GM21723 (cell line): ENCODE measurements around the gene CADPS.

Experiments used
- ATAC-seq: cut with Tn5 transposase; IDR thresholded peaks from one replicate; pipeline ENCODE4 v1.9.1; 2021; ENCODE audit warnings: mild to moderate bottlenecking, moderate library complexity; ENCODE audit not compliant: unreplicated experiment

Gene CADPS

DNA sequence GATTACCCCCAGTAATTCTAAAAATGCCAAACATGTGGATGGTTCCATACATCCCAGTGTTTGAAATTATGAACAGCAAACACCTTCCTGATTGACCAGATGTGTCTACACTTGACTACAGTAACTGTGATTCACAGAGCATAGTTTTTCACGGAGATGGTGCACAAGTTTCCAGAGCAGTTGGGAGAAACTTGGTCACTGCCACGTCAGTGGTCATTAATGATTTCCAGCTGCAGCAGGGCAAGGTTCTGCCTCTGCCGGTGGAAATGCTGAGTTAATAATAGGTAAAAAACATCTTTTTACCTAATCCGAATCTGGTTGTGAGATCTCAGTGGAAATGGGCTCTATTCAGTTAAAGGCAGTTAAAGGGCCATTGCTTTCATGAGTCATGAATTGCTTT, 347.7 kb downstream of the CADPS start:
- ATAC-seq: no peak

DNA sequence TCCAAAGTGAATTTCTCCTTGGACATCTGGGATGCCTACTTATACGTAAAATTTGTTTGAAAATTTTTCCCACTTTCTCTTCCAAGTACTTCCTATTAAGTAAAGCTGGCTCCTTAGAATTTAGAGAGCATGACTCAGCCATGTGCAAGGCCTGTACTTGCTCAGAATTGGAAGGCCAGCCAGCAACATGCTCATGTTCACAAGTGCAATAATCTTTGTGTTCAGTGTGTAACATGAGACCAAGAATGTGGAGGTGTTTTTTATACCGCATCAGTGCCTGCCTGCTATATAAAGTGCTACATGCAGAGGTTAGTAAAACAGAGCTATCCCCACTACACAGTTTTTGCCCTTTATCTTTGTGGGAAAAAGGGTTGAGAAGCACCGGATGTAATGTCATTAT, 349.9 kb downstream of the CADPS start:
- ATAC-seq: no peak

DNA sequence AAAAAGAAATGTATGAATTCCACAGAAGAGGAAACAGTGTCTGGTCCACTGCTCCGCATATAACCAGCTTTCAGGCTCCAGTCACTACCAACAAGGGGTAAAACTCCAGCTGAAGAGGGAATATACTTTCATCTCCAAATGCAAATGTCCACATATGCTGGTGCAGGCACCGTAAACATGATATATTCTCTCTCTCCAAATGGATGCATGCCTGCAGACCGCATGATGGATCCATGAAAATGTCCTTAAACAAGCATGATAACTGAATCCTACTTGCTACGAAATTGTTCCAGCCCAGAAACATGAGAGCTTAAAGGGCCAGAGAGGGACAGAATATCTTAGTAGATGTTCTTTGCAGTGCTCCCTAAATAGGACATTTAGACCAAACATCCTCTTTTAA, 351.5 kb downstream of the CADPS start:
- ATAC-seq: no peak

DNA sequence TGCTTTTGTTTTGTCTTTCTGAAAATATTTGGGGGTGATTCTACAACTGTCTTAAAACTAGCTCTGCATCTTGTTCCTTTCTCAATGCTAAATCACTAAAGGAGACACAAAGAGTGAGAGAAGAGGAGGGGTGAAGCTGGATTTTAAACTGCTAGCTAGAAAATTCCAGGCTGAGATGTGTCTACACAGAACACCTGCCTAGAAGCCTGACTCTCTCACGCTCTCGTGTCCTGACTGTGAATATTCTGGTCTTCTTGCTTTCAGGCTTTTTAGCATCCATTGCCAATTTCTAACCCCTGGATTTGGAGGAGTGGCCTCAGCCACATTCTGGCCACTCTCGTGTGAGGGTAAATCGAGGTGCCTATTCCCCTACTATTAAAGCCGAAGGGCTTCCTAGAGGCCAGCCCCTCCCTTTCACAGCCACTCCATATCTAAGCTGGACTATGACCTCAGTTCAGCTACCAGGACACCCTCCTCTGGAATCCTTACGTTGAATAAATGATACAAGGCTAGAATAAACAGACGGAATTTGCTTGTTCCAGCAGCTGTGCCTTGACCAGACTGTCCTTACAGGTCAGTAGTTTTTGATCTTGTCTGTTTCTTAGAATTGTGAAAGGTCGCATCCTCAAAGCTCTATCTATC, 353.6 kb downstream of the CADPS start:
- ATAC-seq: no peak

DNA sequence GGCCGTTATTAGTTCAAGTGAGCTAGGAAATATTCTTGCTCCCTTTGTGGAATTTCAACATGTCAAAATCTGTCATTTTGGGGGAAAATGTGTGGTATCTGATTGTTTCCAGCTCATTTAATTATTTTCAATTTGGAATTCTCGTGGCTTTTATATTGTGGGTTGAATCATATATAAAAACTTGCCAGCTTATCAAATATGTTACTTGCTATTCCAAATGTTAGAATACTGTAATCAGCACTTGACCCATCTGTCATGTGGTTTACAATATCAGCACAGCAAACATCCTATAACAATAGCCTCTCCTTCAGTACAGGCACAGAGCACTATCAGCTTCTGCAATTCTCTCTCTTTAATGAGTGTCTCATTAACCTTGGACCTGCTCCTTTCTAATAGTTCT, 371.7 kb downstream of the CADPS start:
- no peak for ATAC-seq

DNA sequence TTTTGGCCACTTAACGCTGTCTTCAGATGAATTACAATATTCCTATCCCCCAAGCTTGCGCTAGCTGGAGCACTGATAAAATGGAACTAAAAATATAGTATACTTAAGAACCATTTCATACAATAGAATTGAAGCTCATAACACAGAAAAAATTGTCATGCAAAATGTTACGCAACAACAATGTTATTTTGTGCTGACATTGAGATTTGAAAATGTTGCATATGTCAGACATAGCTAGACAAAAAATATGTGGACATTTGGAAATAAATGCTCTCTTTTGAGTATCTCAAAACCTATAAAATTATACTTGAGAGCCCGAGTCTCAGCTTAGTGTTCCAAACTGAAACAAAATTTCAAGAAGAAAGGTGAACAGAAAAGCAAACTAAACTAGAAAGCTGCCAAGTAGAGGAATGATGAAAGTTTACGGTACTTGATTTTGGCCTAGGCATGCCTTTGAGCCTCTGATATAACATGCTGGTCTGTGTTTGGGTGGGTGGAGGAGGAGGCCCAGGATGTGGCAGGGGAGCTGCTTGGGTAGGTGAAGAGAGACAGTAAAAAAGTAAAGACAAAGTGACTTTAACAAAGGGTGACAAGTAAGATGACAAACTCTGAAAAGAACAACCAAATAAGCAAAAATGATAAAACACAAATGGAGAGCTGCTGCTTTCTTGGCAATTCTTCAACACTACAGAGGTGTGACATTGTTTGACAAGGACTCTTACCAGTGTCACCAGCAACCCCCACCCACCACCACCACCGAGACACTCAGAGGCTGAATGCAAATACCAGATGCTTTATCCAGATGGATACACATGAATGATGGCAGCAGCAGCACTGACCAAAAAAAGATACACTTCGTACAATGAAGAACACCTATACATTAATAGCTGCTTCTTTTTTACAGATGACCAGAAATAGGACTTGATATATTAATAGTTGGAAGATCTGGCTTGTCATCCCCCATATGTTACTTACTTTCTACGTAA, 372.6 kb downstream of the CADPS start:
- ATAC-seq: no peak

DNA sequence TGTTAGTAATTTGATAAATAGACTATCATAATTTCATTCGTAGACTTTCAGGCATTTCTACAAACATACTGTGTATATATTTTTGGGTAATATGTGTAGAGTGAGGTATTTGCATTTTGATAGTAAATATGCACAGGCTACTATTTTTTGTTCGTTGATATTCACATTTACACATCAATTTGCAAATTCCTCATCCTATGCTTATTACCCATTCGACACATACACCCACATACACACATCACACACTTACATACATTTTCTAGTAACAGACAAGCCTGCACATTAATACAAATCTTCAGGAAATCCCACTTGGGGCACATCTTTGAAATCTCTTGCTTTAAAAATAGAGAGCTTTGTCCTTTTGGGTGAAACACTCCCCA, 373.9 kb downstream of the CADPS start:
- no peak for ATAC-seq

DNA sequence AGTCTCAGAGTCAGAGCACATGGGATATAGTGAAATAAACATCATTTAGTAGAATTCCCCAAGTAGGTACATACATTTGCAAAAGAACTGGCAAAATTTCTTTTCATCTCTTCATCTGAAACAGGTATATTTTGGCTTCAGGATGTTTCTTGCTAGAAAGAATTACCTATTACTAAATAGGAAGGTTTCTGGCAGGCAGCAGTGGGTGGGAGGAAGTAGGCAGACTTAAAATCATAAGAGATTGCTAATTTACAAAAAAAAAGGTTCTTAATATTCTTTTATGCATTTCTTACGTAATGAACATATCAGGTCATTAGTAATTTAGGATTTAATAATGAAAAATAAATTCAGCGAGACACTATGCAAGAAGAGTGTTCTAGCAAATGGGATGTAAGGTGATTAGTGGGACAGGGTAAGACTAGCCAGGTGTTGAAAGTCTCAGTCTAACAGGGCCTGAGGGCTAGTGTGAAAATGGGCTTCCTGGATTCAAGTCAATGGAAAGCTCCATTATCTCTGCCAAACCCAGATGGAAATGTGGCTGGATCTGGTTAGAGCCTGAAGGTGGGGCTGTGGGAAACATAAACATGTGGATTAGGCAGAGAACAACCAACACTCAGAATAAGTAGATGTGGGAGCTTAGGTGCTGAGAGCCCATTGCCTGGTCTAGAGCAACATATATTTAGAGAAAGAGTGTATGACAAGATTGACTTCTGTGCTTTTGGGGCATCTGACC, 374.5 kb downstream of the CADPS start:
- ATAC-seq: no peak

DNA sequence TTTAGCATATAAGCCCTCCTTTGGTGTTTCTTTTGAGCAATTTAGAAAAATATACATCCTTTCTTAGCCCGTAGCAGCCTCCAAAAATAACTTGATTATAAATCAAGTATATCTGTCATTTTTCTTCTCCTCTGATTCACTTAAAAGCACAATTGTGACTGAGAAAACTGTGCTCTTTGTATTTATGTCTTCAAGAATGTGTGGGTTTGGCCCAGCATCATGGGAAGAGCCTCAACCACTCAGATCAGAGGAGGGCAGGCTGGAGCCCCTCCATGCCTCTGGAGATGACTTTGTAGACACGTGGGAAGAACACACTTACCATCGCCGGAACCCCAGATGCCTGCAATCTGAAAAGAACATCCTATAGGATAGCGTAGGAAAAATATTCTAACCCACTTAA, 378.1 kb downstream of the CADPS start:
- ATAC-seq: no peak

DNA sequence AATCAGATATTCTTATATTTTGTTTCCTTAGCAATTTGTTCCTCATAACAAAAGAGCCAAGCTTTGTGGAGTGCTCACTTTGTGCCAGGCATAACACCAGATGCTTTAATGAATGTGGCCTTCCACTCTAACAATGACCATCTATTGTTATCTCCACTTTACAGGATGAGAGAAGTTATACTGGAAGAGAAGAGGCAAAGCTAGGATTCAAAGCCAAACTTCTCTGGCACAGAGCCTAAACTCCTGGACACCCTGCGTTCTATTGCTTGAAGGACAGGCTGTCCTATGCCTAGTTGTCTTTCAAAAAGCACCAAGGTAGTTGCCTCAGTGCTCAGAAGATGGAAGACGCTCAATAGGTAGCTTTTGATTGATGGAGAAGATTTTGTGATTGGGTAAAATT, 378.7 kb downstream of the CADPS start:
- no peak for ATAC-seq

DNA sequence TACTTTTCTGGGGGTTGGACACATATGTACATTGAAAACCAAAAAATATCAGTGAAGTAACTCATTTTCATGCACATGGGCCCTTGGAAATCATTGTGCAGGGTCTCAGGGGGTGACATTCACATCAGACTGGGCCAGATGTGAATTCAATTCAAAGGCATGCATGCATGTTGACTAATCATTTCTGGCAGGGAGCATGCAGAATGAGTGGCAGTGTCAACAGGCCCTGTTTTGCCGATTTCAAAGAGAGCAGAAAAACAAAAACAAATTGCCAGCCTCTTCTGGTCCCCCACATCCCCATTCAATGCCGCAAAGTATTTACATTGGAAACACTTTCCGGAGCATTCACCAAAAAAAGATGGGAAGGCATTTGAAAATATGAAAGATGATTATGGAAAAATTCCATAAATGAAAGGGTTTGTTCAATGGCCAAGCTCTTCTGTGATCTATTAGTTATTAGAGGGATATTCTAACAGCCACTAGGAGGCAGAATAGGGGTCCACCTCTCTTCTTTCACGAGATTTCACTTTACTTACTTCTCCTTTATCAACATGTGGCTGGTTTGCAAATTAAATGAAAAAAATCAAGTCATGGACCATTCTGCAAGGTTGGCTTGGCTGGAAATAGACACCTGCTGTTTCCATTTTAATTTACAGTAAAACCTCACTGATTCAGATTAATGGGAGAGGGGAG, 382.0 kb downstream of the CADPS start:
- ATAC-seq: no peak

DNA sequence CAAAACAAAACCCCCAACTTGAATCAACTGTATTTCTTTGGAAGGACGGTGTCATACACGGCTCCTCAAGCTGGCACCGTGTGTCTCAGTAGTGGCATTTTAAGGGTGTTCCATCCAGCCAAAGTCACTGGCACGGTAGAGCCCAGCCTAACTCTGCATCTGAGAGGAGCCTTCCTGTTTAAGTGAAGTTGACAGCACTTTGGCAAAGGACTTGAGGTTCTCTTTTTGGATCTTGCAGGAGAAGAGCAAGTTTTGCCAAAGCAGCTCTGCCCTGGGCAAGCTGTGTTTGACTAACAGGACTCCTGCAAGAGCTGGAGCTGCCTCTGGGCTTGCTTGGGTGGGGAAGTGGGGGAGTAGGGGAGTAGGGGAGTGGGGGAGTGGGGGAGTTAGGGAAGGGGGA, 392.3 kb downstream of the CADPS start:
- no peak for ATAC-seq

DNA sequence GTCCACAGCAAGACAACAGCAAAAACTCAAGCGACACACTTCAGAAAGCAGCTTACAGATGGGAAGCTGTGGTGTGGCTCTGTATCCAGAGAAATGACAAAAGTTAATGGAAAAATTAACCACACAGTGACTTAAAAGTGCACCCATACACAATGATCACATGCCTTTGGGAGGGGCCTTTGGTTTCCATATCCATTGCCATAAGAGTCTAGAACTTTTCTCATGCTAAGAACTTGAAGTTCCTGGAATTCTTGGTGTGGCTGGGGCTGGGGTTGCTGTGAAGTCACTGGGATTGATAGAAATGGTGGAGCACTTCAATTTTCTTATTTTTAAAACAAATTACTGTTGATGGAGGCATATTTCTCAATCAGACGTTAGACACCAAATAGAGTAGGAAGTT, 393.3 kb downstream of the CADPS start:
- no peak for ATAC-seq

DNA sequence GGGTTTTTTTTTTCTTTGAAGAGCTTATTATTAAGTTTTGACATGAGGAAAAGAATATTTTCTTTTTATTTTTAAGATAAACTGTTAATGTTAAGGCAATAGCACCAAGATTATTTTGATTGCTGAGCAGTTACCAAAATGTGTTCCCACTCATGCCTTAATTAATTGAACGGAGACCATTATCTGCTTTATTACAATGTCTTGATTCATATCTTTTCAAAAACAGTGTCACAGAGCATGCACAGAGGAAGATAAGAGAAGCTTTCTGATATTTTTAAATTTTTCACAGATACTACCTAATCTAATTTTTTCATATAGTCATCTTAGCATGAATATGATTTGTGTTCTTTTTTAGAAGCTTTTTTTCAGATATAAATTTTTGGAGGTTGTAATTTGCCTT, 395.2 kb downstream of the CADPS start:
- no peak for ATAC-seq

DNA sequence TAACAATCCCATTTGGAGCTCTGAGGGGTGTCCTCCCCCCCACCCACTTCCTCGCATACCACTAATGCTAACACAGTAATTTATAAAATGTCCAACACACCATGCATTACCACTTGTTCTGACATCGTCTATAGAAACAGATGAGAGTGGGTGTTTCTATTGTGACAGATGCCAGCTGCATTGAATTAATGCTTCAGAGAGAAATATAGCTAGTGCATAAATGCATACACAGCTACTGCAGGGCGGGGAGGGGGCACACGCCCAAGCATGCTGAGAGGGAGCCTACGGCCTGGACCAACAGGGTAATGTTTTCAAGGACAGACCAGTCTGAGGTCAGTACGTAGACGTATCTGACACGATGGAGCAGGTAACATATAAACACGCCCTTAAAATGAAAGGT, 395.9 kb downstream of the CADPS start:
- no peak for ATAC-seq

DNA sequence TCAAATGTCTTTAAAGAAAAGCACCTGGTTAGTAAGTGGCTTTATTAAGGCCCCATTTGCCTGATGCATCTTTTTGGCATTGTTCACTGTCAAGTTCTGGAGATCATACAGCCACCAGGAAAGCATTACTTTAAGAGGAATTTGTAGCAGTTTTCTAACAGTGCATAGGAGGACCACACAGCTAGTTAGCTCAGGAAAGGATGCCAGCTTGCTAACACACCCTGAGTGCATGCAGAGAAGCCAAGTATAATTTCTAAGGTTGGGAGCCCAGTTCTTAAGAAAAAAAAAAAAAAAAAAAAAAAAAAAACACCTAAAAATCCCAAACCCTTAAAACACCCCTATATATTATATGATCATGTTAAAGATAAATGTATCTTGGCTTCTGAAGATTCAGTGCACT, 399.9 kb downstream of the CADPS start:
- no peak for ATAC-seq

DNA sequence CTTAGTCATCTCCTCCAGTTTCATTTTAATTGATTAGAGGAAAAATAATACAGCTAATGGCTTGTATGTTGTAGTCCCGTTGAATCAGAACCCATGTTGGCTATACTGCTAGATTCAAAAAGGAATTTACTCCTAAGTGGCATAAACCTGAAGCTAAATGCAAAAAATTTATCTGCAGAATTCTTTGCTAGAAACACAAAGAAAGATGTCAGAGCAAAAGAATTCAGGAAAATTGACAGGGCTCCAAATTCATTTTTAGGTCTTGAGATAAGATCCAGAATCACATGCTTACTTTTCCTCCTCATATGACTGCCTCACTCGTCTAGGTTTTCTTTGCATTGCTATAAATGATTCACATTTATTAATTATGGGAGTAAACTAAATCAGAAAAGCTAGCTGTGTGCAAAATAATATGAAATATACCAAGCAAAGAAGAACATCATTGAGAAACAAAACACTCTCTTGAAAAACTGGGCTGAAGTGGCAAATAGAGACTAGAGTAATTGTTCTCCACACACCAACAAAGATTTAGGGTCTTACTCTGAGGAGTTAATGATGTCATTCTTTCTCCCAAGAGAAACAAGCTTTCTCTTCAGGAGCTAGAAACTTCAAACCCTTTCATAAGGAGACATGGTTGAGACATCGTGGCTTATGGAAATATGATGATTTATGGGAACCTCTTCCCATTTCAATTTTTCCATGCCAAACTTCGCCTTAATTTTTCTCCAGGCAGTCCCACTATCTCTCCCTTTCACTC, 407.1 kb downstream of the CADPS start:
- ATAC-seq: no peak

DNA sequence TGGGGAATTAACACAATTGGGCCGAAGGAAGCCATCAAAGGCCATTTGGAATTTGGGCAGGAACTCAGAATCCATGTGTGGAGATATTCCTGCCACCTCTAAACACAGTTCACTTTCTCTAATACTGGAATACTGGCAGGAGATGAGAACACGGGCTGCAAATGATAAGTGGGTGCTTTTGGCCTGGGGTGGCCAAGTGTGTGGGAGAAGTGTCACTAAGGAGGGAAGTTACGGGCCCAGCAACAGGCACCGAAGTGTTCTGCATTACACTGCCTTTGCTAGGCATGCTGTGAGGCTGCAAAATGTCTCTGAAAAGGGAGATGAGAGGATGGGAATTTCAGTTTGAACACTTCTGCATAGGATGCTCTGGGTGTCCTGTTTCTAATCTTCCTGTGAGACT, 412.4 kb downstream of the CADPS start:
- ATAC-seq: no peak

DNA sequence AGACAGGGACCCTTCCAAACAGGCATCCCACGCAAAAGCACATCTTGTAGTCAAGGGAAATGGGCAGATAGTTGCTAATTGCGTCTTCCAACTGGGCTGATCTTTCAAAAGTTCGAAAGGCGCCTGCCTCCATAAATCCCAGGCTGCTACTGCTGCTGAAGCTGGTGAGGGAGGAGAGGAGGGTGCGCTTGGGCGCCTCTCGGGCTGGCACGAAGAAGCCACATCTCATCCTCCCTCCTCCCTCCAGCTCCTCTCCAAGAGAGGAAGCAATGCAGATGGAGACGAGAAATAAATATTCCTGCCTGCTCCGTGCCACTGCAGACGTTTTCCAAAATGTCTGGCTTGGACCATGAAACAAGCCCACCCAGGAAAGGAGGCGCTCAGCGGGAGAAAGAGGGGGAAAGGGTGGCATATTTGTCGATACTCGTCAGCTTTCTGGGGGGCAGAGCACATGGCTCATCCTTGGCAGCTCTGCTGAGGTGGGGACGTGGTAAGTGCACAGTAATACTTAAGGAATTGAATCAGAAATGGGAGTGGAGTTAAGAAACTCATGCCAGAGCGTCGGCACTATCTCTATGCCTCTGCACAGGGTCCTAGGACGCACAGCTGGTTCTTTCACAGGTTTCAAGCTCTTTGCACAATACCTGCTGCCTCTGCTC, 413.0 kb downstream of the CADPS start:
- no peak for ATAC-seq

DNA sequence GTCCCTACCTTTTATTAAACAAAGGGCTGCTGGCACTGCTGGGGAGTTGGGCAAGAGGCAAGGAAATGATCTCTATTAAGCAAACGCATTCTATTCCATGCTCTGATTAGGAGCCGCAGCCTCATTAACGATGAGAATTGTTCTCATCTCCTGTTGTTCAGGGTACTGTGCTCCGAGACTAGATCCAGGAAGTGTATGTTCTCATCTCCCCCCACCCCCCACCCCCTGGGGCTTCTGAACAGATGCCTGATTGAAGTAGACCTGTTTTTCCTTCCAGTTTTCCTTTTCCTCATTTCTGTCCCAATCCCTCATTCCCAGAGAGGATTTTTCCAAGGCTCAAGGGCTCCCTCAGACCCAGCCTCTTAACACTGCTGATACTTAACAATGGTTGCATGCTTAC, 420.3 kb downstream of the CADPS start:
- ATAC-seq: no peak
